ENCODE measurements around the gene DNM3. TPM values are rescaled to one million over a fixed set of nuclear protein-coding genes. Genes with fewer than 3 reads are reported as not detected.
A peak's percentile ranks its signal among the peaks of the same experiment; 100 is the strongest.

Gene DNM3
- total RNA-seq, 6 experiments from 2014 or later, result 0.25 to 0.73 (median 0.39) TPM

GRCh38 chr1:172350856-172351255, 509.6 kb downstream of the DNM3 start:
- Mint-ChIP-seq H3K9me3 (peaks cover 16% of the 10 kb centered on the region), H3K36me3 (ENCODE audit: low read depth) (peaks cover 18% of the 10 kb centered on the region), H3K27me3 (ENCODE audit: insufficient read depth) (no peaks in the 10 kb centered on the region), H3K4me1 (ENCODE audit: low read depth) (peaks cover 48% of the 10 kb centered on the region), H3K4me3 (no peak overlapping the region), H3K27ac (no peak overlapping the region)
- TF ChIP-seq CTCF (IDR thresholded peaks at IDR 0.05), result no peak
- DNase-seq, result no peak

GRCh38 chr1:172351346-172351745, 510.0 kb downstream of the DNM3 start:
- Mint-ChIP-seq H3K27ac (no peak overlapping the region), H3K4me1 (ENCODE audit: low read depth) (peaks cover 53% of the 10 kb centered on the region), H3K9me3 (peaks cover 12% of the 10 kb centered on the region), H3K4me3 (no peak overlapping the region), H3K27me3 (ENCODE audit: insufficient read depth) (no peaks in the 10 kb centered on the region), H3K36me3 (ENCODE audit: low read depth) (peaks cover 13% of the 10 kb centered on the region)
- DNase-seq, result peak; percentile 3
- TF ChIP-seq CTCF (IDR thresholded peaks at IDR 0.05), result no peak

GRCh38 chr1:172351754-172352161, 510.5 kb downstream of the DNM3 start:
- Mint-ChIP-seq H3K36me3 (ENCODE audit: low read depth) (peaks cover 9% of the 10 kb centered on the region), H3K9me3 (peaks cover 9% of the 10 kb centered on the region), H3K27me3 (ENCODE audit: insufficient read depth) (no peaks in the 10 kb centered on the region), H3K4me1 (ENCODE audit: low read depth) (peaks cover 57% of the 10 kb centered on the region), H3K27ac (peak overlapping the region; percentile 15; the same call in 1 of the 2 replicates), H3K4me3 (no peak overlapping the region)
- DNase-seq, result peak; percentile 15
- no peak for TF ChIP-seq CTCF (IDR thresholded peaks at IDR 0.05)

GRCh38 chr1:172352435-172352834, 511.1 kb downstream of the DNM3 start:
- no peak overlapping the region for H3K4me3 Mint-ChIP-seq
- H3K9me3 Mint-ChIP-seq, result peaks cover 2% of the 10 kb centered on the region
- no peaks in the 10 kb centered on the region for H3K27me3 Mint-ChIP-seq (ENCODE audit: insufficient read depth)
- peaks cover 2% of the 10 kb centered on the region for H3K36me3 Mint-ChIP-seq (ENCODE audit: low read depth)
- DNase-seq, result peak; percentile 23
- no peak overlapping the region for H3K27ac Mint-ChIP-seq
- H3K4me1 Mint-ChIP-seq (ENCODE audit: low read depth), result peaks cover 64% of the 10 kb centered on the region
- no peak for TF ChIP-seq CTCF (IDR thresholded peaks at IDR 0.05)

- Mint-ChIP-seq H3K4me3 (no peak overlapping the region), H3K27me3 (ENCODE audit: insufficient read depth) (no peaks in the 10 kb centered on the region), H3K27ac (no peak overlapping the region), H3K36me3 (ENCODE audit: low read depth) (no peaks in the 10 kb centered on the region), H3K9me3 (no peaks in the 10 kb centered on the region), H3K4me1 (ENCODE audit: low read depth) (peaks cover 85% of the 10 kb centered on the region)
- no peak for DNase-seq
- TF ChIP-seq CTCF (IDR thresholded peaks at IDR 0.05), result no peak
Observed at GRCh38 chr1:172354291-172355274, 513.3 kb downstream of the DNM3 start.

Data from HFFc6 (cell line).